ENCODE measurements around the gene HBS1L. TPM values are rescaled to one million over a fixed set of nuclear protein-coding genes. Genes with fewer than 3 reads are reported as not detected.

HBS1L gene
- total and polyA plus RNA-seq, 8 donors = 55.1 to 71.5 (median 63.4) TPM

GRCh38 chr6:135044639-135045038, 10.0 kb downstream of the HBS1L start:
- Histone ChIP-seq H3K27me3 (no peaks in the 10 kb centered on the region), H3K4me3 (no peak overlapping the region), H3K36me3 (peaks cover 0 to 30% of the 10 kb centered on the region in 2 donors), H3K9me3 (no peaks in the 10 kb centered on the region), H3K27ac (no peak overlapping the region), H3K4me1 (peaks cover 0 to 16% of the 10 kb centered on the region in 2 donors)
- intact Hi-C loops (cut with DNase I) = no loop called here
- TF ChIP-seq CTCF (IDR thresholded peaks at IDR 0.05) = no peak
- DNase-seq (no peak), ATAC-seq (no peak)

GRCh38 chr6:135043846-135044245, 10.8 kb downstream of the HBS1L start:
- ATAC-seq (peak; percentile 82), DNase-seq (peak in 1 of 4 donors; percentile 4)
- H3K4me3 ChIP-seq = no peak overlapping the region
- intact Hi-C loops (cut with DNase I) = no loop called here
- H3K36me3 ChIP-seq = peaks cover 0 to 30% of the 10 kb centered on the region in 2 donors
- no peak overlapping the region for H3K27ac ChIP-seq
- no peak for TF ChIP-seq CTCF (IDR thresholded peaks at IDR 0.05)
- peaks cover 0 to 16% of the 10 kb centered on the region in 2 donors for H3K4me1 ChIP-seq
- H3K9me3 ChIP-seq = no peaks in the 10 kb centered on the region
- H3K27me3 ChIP-seq = no peaks in the 10 kb centered on the region

- no peak for ATAC-seq
- Histone ChIP-seq H3K4me1 (peaks cover 0 to 16% of the 10 kb centered on the region in 2 donors), H3K9me3 (no peaks in the 10 kb centered on the region), H3K27me3 (no peaks in the 10 kb centered on the region), H3K36me3 (peaks cover 0 to 30% of the 10 kb centered on the region in 2 donors), H3K4me3 (no peak overlapping the region), H3K27ac (no peak overlapping the region)
- TF ChIP-seq CTCF (IDR thresholded peaks at IDR 0.05) = no peak
- no peak for DNase-seq
- intact Hi-C loops (cut with DNase I) = no loop called here
Observed at GRCh38 chr6:135043364-135043763, 11.3 kb downstream of the HBS1L start.

- DNase-seq = no peak
- no peak for ATAC-seq
- no peak overlapping the region for H3K4me3 ChIP-seq
- intact Hi-C loops (cut with DNase I) = no loop called here
- no peaks in the 10 kb centered on the region for H3K4me1 ChIP-seq
- peaks cover 0 to 66% of the 10 kb centered on the region in 2 donors for H3K36me3 ChIP-seq
- no peak for TF ChIP-seq CTCF (IDR thresholded peaks at IDR 0.05)
- no peak overlapping the region for H3K27ac ChIP-seq
- H3K9me3 ChIP-seq = no peaks in the 10 kb centered on the region
- no peaks in the 10 kb centered on the region for H3K27me3 ChIP-seq
Observed at GRCh38 chr6:135038335-135038734, 16.3 kb downstream of the HBS1L start.

GRCh38 chr6:135037541-135037940, 17.1 kb downstream of the HBS1L start:
- no peak for TF ChIP-seq CTCF (IDR thresholded peaks at IDR 0.05)
- Histone ChIP-seq H3K36me3 (peaks cover 0 to 68% of the 10 kb centered on the region in 2 donors), H3K27me3 (no peaks in the 10 kb centered on the region), H3K9me3 (no peaks in the 10 kb centered on the region), H3K4me1 (no peaks in the 10 kb centered on the region), H3K27ac (no peak overlapping the region), H3K4me3 (no peak overlapping the region)
- intact Hi-C loops (cut with DNase I) = no loop called here
- ATAC-seq = no peak
- no peak for DNase-seq
